Liver (tissue), 3 donors: ENCODE data around the gene PPFIA4.

Source experiments
- FOXA1 ChIP-seq: IDR thresholded peaks from 2 replicates; pipeline ENCODE4 v1.6.1; 2016; ENCODE audit warnings: antibody characterized with exemption
- RXRA ChIP-seq, 2 donors: IDR thresholded peaks; 2 replicates each; pipeline ENCODE4 v1.6.1; 2017 to 2018; ENCODE audit warnings: antibody characterized with exemption in 2 of 2, mild to moderate bottlenecking in 1 of 2
- SP1 ChIP-seq: IDR thresholded peaks from 2 replicates; pipeline ENCODE4 v1.6.1; 2018; ENCODE audit warnings: antibody characterized with exemption, mild to moderate bottlenecking
- TAF1 ChIP-seq: conservative IDR thresholded peaks from 2 replicates; pipeline ENCODE4 v1.6.1; 2016; ENCODE audit warnings: antibody characterized with exemption, mild to moderate bottlenecking
- YY1 ChIP-seq: IDR thresholded peaks from 2 replicates; pipeline ENCODE4 v1.6.1; 2016; ENCODE audit warnings: antibody characterized with exemption, mild to moderate bottlenecking
- TF ChIP-seq, protein P1 (sequence below): fragments of 150-350 bp; IDR thresholded peaks from 2 replicates; pipeline ENCODE4 v1.5.1; 2017; ENCODE audit warnings: improper control_type of control experiment, low read depth, low read length; ENCODE audit not compliant: missing input control
- TF ChIP-seq, protein P2 (sequence below): IDR thresholded peaks from 2 replicates; pipeline ENCODE4 v1.6.1; 2016; ENCODE audit warnings: antibody characterized with exemption
- TF ChIP-seq, protein P3 (sequence below): IDR thresholded peaks from 2 replicates; pipeline ENCODE4 v1.6.1; 2016; ENCODE audit warnings: antibody characterized with exemption, mild to moderate bottlenecking
- TF ChIP-seq, protein P4 (sequence below): IDR thresholded peaks from 2 replicates; pipeline ENCODE4 v1.6.1; 2016; ENCODE audit warnings: antibody characterized with exemption
- donor health status: healthy.
- donor health status: healthy.

DNA sequence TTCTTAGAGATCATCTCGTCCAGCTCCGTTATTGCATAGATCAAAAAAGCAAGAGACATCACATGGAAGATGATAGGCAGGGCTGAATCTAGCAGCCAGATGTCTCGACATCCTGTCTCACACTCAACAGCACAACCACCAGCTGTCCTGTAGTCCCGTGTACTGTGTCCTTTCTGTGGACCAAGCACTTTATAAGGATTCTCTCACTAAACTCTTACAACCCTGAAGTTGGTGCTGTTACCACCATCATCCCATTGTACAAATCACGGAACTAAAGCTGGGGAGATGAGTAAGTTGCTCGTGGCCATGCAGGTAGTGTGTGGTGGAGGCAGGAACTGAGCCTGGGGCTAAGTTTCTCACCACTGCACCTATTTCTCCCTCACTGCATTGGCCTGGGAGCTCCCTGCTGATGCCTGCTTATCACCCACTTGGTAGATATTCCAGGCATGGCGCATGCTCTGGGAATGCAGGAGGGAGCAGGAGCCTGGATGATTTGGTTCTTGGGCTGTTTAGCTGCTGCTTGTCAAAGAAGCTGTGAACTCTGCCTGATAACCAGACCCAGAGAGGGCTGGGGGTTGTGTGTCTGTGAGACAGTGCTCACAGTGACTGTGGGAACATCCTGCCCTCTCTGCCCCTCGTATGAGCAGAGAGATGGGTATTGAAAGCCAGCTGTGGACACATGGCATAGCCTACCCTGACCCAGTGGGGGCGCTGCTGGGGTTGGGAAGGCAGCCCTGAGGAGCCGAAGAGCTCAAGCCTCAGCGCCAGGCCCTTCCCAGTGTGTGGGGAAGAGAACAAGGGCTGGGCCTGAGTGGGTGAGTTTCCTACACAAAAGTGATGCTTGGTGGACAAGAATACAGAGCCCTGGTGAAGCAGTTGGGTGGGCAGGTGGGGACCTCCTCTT is 13.6 kb downstream of the PPFIA4 start:
- TF ChIP-seq, protein P1, sequence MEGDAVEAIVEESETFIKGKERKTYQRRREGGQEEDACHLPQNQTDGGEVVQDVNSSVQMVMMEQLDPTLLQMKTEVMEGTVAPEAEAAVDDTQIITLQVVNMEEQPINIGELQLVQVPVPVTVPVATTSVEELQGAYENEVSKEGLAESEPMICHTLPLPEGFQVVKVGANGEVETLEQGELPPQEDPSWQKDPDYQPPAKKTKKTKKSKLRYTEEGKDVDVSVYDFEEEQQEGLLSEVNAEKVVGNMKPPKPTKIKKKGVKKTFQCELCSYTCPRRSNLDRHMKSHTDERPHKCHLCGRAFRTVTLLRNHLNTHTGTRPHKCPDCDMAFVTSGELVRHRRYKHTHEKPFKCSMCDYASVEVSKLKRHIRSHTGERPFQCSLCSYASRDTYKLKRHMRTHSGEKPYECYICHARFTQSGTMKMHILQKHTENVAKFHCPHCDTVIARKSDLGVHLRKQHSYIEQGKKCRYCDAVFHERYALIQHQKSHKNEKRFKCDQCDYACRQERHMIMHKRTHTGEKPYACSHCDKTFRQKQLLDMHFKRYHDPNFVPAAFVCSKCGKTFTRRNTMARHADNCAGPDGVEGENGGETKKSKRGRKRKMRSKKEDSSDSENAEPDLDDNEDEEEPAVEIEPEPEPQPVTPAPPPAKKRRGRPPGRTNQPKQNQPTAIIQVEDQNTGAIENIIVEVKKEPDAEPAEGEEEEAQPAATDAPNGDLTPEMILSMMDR, result no peak
- TF ChIP-seq SP1, result no peak
- no peak for TF ChIP-seq FOXA1
- TF ChIP-seq, protein P2, sequence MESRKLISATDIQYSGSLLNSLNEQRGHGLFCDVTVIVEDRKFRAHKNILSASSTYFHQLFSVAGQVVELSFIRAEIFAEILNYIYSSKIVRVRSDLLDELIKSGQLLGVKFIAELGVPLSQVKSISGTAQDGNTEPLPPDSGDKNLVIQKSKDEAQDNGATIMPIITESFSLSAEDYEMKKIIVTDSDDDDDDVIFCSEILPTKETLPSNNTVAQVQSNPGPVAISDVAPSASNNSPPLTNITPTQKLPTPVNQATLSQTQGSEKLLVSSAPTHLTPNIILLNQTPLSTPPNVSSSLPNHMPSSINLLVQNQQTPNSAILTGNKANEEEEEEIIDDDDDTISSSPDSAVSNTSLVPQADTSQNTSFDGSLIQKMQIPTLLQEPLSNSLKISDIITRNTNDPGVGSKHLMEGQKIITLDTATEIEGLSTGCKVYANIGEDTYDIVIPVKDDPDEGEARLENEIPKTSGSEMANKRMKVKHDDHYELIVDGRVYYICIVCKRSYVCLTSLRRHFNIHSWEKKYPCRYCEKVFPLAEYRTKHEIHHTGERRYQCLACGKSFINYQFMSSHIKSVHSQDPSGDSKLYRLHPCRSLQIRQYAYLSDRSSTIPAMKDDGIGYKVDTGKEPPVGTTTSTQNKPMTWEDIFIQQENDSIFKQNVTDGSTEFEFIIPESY, result no peak
- TF ChIP-seq YY1, result no peak
- no peak for TF ChIP-seq TAF1
- no peak for TF ChIP-seq RXRA (IDR thresholded peaks at IDR 0.05)
- TF ChIP-seq, protein P3, sequence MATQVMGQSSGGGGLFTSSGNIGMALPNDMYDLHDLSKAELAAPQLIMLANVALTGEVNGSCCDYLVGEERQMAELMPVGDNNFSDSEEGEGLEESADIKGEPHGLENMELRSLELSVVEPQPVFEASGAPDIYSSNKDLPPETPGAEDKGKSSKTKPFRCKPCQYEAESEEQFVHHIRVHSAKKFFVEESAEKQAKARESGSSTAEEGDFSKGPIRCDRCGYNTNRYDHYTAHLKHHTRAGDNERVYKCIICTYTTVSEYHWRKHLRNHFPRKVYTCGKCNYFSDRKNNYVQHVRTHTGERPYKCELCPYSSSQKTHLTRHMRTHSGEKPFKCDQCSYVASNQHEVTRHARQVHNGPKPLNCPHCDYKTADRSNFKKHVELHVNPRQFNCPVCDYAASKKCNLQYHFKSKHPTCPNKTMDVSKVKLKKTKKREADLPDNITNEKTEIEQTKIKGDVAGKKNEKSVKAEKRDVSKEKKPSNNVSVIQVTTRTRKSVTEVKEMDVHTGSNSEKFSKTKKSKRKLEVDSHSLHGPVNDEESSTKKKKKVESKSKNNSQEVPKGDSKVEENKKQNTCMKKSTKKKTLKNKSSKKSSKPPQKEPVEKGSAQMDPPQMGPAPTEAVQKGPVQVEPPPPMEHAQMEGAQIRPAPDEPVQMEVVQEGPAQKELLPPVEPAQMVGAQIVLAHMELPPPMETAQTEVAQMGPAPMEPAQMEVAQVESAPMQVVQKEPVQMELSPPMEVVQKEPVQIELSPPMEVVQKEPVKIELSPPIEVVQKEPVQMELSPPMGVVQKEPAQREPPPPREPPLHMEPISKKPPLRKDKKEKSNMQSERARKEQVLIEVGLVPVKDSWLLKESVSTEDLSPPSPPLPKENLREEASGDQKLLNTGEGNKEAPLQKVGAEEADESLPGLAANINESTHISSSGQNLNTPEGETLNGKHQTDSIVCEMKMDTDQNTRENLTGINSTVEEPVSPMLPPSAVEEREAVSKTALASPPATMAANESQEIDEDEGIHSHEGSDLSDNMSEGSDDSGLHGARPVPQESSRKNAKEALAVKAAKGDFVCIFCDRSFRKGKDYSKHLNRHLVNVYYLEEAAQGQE, result no peak
- TF ChIP-seq, protein P4, sequence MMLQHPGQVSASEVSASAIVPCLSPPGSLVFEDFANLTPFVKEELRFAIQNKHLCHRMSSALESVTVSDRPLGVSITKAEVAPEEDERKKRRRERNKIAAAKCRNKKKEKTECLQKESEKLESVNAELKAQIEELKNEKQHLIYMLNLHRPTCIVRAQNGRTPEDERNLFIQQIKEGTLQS, result no peak
